ENCODE results near the gene ANKFN1.
A peak's percentile ranks its signal among the peaks of the same experiment; 100 is the strongest.
"Not testable (repeated sequence)": the region's sequence is repeated elsewhere in the genome, so short reads cannot be mapped to it uniquely, and the experiment has no call there.

ANKFN1 gene

DNA sequence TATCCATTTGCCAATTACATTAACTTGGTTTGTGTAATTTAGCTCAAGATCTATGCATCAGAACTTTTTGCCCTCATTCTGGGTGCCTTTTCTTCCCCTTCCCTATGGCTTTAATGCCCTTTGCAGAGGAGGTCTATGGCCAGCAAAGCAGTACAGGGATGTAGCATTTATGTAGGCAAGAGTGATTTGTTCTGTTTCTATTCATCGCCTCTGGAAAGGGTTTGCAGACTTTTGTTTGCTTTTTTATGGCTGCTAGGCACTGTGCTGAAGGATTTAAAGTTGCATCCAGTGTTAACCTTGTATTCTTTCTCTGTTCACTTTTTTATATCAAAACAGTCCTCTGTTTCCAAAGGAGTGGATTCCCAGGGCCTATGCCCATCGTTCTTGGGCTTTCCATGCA is 78.0 kb downstream of the ANKFN1 start:
- Mint-ChIP-seq H3K4me1 (ENCODE audit: low read depth in 2 of 2) (no peaks in the 10 kb centered on the region), H3K4me3 (no peak overlapping the region), H3K27me3 (no peaks in the 10 kb centered on the region), H3K27ac (no peak overlapping the region), H3K9me3 (no peaks in the 10 kb centered on the region), H3K36me3 (ENCODE audit: insufficient read depth) (no peaks in the 10 kb centered on the region)
- no peak for ATAC-seq (replicated peaks)
- no peak for DNase-seq

- H3K27me3 Mint-ChIP-seq, result no peaks in the 10 kb centered on the region
- H3K36me3 Mint-ChIP-seq (ENCODE audit: insufficient read depth), result no peaks in the 10 kb centered on the region
- H3K4me3 Mint-ChIP-seq, result no peak overlapping the region
- H3K9me3 Mint-ChIP-seq, result no peaks in the 10 kb centered on the region
- no peak overlapping the region for H3K27ac Mint-ChIP-seq
- no peaks in the 10 kb centered on the region for H3K4me1 Mint-ChIP-seq (ENCODE audit: low read depth in 2 of 2)
- no peak for ATAC-seq (replicated peaks)
- DNase-seq, result no peak
Measured at GRCh38 chr17:56231693-56232092, 78.4 kb downstream of the ANKFN1 start.

DNA sequence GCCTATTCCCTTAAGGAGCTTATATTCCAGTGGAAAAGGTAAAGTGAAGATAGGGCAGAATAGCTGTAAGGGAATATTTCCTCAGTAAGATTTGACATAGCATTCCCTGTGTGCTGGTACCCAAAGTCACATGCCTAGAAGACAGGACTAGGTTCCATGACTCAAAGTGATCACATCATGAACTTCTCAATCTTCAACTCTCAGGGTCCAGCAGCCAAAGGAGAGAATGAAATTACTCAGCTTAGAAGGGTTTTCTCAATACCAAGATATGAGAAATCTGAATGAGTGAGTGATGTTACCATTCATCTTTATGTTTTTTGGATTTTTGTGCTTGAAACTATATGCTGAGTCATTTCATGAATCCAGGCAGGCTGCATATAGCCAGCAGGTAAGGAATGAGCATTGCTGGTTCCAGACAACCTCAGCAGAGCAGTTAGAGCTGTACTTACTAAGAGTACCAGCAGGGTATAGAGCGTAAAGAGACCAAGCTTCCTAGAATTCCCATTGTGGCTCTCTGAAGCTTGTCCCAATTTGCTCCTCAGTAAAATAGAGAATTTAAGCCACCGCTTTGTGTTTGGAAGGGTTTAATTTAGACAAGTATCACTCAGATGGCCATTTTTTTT is 91.1 kb downstream of the ANKFN1 start:
- Mint-ChIP-seq H3K9me3 (no peaks in the 10 kb centered on the region), H3K27me3 (peaks cover 0 to 12% of the 10 kb centered on the region in 2 donors)

GRCh38 chr17:56247816-56248215 is 94.5 kb downstream of the ANKFN1 start:
- H3K4me3 Mint-ChIP-seq, result no peak overlapping the region
- DNase-seq (no peak), ATAC-seq (replicated peaks) (no peak)
- H3K9me3 Mint-ChIP-seq, result no peaks in the 10 kb centered on the region
- no peak overlapping the region for H3K27ac Mint-ChIP-seq
- H3K27me3 Mint-ChIP-seq, result peaks cover 0 to 11% of the 10 kb centered on the region in 2 donors
- no peaks in the 10 kb centered on the region for H3K4me1 Mint-ChIP-seq (ENCODE audit: low read depth in 2 of 2)
- no peaks in the 10 kb centered on the region for H3K36me3 Mint-ChIP-seq (ENCODE audit: insufficient read depth)

More for the DNA sequence above, 91.1 kb downstream of the ANKFN1 start:
- DNase-seq (no peak), ATAC-seq (replicated peaks) (no peak)
- Mint-ChIP-seq H3K27ac (no peak overlapping the region), H3K4me3 (no peak overlapping the region), H3K4me1 (ENCODE audit: low read depth in 2 of 2) (no peaks in the 10 kb centered on the region), H3K36me3 (ENCODE audit: insufficient read depth) (no peaks in the 10 kb centered on the region)

GRCh38 chr17:56257075-56257474 is 103.8 kb downstream of the ANKFN1 start:
- no peaks in the 10 kb centered on the region for H3K9me3 Mint-ChIP-seq
- no peaks in the 10 kb centered on the region for H3K4me1 Mint-ChIP-seq (ENCODE audit: low read depth in 2 of 2)
- no peaks in the 10 kb centered on the region for H3K36me3 Mint-ChIP-seq (ENCODE audit: insufficient read depth)
- DNase-seq (no peak), ATAC-seq (replicated peaks) (no peak)
- H3K27me3 Mint-ChIP-seq, result peaks cover 0 to 33% of the 10 kb centered on the region in 2 donors
- no peak overlapping the region for H3K27ac Mint-ChIP-seq
- no peak overlapping the region for H3K4me3 Mint-ChIP-seq

DNA sequence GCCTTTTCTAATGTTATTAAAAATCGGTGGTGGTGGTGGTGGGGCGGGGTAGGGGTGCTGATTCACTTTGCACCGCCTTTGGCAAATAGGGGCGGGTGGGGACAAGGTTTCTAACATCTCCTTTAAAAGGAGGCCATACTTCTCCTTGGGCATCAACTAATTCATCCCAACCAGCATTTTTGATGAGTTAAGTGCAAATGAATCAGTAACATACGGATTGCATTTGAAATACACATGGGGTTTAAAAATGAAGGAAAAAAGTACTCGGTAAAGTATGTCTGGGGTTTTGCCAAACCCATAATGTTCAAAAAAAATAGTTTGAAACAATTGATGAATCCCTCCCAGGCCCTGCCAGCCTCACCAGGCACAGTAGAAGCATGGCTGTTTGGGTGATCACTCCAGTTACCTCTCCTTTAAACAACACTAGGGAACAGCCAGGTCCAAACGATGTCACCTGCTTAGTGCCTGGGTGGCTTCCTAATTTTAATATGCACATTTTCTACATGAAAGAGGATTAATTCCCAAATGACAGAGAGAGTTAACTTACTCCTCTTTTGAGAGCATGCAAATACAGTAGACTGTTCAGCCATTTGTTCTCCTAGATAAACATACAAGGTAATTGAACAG is 107.2 kb downstream of the ANKFN1 start:
- Mint-ChIP-seq H3K36me3 (ENCODE audit: insufficient read depth) (no peaks in the 10 kb centered on the region), H3K4me3 (no peak overlapping the region), H3K9me3 (peaks cover 0 to 2% of the 10 kb centered on the region in 2 donors), H3K4me1 (ENCODE audit: low read depth in 2 of 2) (no peaks in the 10 kb centered on the region), H3K27ac (no peak overlapping the region), H3K27me3 (peaks cover 0 to 39% of the 10 kb centered on the region in 2 donors)
- no peak for ATAC-seq (replicated peaks)
- no peak for DNase-seq

DNA sequence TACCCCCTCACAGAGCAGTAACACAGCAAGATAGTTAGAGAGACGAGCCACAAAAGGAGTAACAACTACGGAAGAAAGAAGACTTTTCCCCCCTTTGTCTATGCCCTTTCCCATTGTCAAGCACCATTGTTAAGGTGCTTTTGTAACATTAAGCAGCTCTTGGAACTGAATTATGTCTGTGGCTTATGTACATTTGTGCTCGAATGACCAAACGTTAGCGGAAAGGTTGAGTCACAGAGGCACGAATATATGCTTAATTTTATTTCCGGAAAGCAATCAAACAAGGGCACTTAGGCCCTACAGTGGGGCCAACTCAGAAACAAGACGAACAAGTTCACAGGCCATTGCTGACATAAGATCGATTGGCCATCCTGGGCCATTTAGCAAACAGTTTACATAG is 109.5 kb downstream of the ANKFN1 start:
- Mint-ChIP-seq H3K27me3 (peaks cover 6 to 49% of the 10 kb centered on the region in 2 donors), H3K36me3 (ENCODE audit: insufficient read depth) (no peaks in the 10 kb centered on the region), H3K4me1 (ENCODE audit: low read depth in 2 of 2) (no peaks in the 10 kb centered on the region), H3K9me3 (peaks cover 0 to 2% of the 10 kb centered on the region in 2 donors), H3K27ac (no peak overlapping the region), H3K4me3 (no peak overlapping the region)
- ATAC-seq (replicated peaks), result no peak
- DNase-seq, result no peak

DNA sequence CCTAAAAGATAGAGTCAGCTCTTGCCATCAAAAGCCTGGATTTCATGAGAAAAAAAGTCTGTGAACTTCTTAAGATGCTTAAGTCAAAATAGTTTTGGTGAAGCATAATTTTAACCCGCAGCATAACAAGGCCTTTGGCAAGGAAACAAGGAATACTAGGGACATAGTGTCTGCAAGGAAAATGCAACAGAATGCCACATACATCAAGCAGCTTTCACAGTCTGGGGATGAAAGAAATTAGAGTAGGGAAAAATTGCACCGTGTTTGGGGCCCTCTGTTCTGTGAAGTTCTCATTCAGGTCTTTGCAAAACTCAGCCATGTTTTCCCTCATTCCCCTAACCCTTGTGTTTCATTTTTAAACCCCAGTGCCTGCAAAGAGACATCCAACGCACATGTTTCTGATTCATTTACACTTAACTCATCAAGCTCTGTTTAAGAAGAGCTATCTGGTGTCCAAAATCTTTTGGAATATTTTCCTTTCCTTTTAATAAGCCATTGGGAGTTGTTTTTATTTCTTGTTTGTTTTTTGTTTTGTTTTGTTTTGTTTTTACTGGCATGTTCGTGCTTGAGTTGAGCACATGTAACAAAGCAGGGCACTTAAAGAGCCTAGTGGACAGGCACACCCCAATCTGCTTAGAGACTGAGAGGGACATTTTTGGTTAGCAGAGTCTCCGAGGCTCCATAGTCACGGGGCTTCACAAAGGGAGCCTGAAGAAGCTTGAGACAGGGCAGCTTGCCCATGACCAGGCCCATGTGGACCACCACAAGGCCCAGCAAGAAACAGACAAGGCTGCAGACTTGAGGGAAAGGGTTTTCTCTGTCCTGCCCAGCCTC is 116.5 kb downstream of the ANKFN1 start:
- Mint-ChIP-seq H3K36me3 (ENCODE audit: insufficient read depth) (no peaks in the 10 kb centered on the region), H3K27ac (no peak overlapping the region), H3K27me3 (peaks cover 12 to 17% of the 10 kb centered on the region in 2 donors), H3K4me3 (no peak overlapping the region), H3K9me3 (peaks cover 0 to 2% of the 10 kb centered on the region in 2 donors), H3K4me1 (ENCODE audit: low read depth in 2 of 2) (no peaks in the 10 kb centered on the region)
- ATAC-seq (replicated peaks) (no peak), DNase-seq (no peak)

GRCh38 chr17:56274491-56274890 is 121.2 kb downstream of the ANKFN1 start:
- H3K4me3 Mint-ChIP-seq, result no peak overlapping the region
- H3K36me3 Mint-ChIP-seq (ENCODE audit: insufficient read depth), result no peaks in the 10 kb centered on the region
- no peak overlapping the region for H3K27ac Mint-ChIP-seq
- no peaks in the 10 kb centered on the region for H3K4me1 Mint-ChIP-seq (ENCODE audit: low read depth in 2 of 2)
- H3K9me3 Mint-ChIP-seq, result peaks cover 0 to 2% of the 10 kb centered on the region in 2 donors
- ATAC-seq (replicated peaks) (no peak), DNase-seq (no peak)
- H3K27me3 Mint-ChIP-seq, result peaks cover 0 to 7% of the 10 kb centered on the region in 2 donors

GRCh38 chr17:56284482-56284881 is 131.2 kb downstream of the ANKFN1 start:
- Mint-ChIP-seq H3K4me3 (no peak overlapping the region), H3K27ac (no peak overlapping the region), H3K4me1 (ENCODE audit: low read depth in 2 of 2) (no peaks in the 10 kb centered on the region), H3K36me3 (ENCODE audit: insufficient read depth) (no peaks in the 10 kb centered on the region), H3K27me3 (peaks cover 0 to 6% of the 10 kb centered on the region in 2 donors), H3K9me3 (no peaks in the 10 kb centered on the region)
- ATAC-seq (replicated peaks) (no peak), DNase-seq (no peak)

- not testable (repeated sequence) for ATAC-seq (replicated peaks); H3K4me3 Mint-ChIP-seq; H3K36me3 Mint-ChIP-seq (ENCODE audit: insufficient read depth)
Measured at GRCh38 chr17:56288786-56289185, 135.5 kb downstream of the ANKFN1 start.

GRCh38 chr17:56289321-56289720 is 136.0 kb downstream of the ANKFN1 start:
- ATAC-seq (replicated peaks) (no peak), DNase-seq (no peak)
- Mint-ChIP-seq H3K9me3 (no peaks in the 10 kb centered on the region), H3K27ac (no peak overlapping the region), H3K27me3 (no peaks in the 10 kb centered on the region), H3K4me3 (no peak overlapping the region), H3K36me3 (ENCODE audit: insufficient read depth) (no peaks in the 10 kb centered on the region), H3K4me1 (ENCODE audit: low read depth in 2 of 2) (peaks cover 3 to 11% of the 10 kb centered on the region in 2 donors)

More at GRCh38 chr17:56288786-56289185, 135.5 kb downstream of the ANKFN1 start:
- not testable (repeated sequence) for H3K27ac Mint-ChIP-seq, H3K9me3 Mint-ChIP-seq, DNase-seq, H3K27me3 Mint-ChIP-seq
- peaks cover 3 to 11% of the 10 kb centered on the region in 2 donors for H3K4me1 Mint-ChIP-seq (ENCODE audit: low read depth in 2 of 2)

DNA sequence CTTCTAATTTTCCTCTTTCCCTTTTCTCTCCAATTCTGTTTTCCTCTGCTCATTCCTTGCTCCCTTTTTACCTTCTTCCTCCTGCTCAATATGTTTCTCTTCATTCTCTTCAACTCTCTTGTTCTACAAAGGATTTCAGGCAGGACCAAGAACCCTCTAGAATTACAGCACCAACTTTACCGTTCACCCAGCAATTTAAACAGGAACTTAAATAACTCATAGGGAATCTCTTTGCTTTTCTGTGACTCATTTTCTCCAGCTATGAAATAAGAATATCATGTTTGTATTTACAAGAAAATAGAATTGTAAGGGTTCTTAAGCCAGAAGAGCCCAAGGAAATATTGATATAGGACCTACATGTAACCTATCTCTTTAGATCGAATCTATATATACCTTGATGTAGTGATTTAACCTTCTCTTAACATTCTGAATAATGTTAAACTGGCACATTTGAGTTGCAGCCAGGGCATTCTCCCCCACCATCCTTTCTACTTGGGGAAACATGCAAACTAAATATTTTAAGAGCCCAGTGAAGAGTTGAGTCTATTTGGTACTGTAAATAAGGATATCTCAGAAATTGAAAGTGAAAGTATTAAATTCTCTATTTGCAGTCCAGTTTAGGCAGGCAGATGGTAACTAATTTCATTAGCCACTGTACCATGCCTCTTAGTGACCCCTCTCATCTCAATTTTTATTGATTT is 137.0 kb downstream of the ANKFN1 start:
- H3K9me3 Mint-ChIP-seq, result no peaks in the 10 kb centered on the region
- H3K4me3 Mint-ChIP-seq, result peak overlapping the region; percentile 2 to 64
- H3K36me3 Mint-ChIP-seq (ENCODE audit: insufficient read depth), result no peaks in the 10 kb centered on the region
- H3K27me3 Mint-ChIP-seq, result no peaks in the 10 kb centered on the region
- H3K27ac Mint-ChIP-seq, result peak overlapping the region; percentile 2 to 69
- DNase-seq (no peak), ATAC-seq (replicated peaks) (no peak)
- peaks cover 3 to 11% of the 10 kb centered on the region in 2 donors for H3K4me1 Mint-ChIP-seq (ENCODE audit: low read depth in 2 of 2)
